Measurements from ENCODE around the gene HOOK1.
"Not testable (repeated sequence)": the region's sequence is repeated elsewhere in the genome, so short reads cannot be mapped to it uniquely, and the experiment has no call there.

HOOK1 gene

DNA sequence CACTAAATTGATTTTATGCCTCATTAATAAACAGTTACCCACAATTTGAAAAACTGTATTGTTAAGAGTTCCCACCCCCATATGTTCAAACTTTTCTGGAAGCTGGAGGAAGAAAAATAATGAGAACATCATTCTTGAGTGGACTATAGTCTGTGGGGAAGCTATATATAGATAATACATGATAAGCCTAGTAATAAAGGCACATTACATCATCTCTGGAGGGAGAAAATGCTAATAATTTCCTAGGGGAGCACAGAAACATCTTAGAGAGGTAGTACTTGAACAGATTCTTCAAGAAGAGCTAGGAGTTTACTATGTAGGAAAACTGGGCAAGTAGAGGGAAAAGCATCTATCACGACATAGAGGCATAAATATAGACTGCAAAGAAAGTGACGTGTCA is 92.2 kb downstream of the HOOK1 start:
- peaks cover 5% of the 10 kb centered on the region for H3K27me3 ChIP-seq (ENCODE audit: insufficient read depth, poor library complexity, severe bottlenecking)
- no peak overlapping the region for H3K4me3 ChIP-seq (replicated peaks; ENCODE audit: insufficient read depth, low read length)
- TF ChIP-seq POLR2AphosphoS5 (IDR thresholded peaks at IDR 0.05; ENCODE audit: low read depth) (no peak), SPI1 (IDR thresholded peaks at IDR 0.05; ENCODE audit: borderline replicate concordance, low read depth) (no peak), GABPA (IDR thresholded peaks at IDR 0.05; ENCODE audit: low read depth) (no peak)
- TF ChIP-seq, protein P1, sequence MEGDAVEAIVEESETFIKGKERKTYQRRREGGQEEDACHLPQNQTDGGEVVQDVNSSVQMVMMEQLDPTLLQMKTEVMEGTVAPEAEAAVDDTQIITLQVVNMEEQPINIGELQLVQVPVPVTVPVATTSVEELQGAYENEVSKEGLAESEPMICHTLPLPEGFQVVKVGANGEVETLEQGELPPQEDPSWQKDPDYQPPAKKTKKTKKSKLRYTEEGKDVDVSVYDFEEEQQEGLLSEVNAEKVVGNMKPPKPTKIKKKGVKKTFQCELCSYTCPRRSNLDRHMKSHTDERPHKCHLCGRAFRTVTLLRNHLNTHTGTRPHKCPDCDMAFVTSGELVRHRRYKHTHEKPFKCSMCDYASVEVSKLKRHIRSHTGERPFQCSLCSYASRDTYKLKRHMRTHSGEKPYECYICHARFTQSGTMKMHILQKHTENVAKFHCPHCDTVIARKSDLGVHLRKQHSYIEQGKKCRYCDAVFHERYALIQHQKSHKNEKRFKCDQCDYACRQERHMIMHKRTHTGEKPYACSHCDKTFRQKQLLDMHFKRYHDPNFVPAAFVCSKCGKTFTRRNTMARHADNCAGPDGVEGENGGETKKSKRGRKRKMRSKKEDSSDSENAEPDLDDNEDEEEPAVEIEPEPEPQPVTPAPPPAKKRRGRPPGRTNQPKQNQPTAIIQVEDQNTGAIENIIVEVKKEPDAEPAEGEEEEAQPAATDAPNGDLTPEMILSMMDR (IDR thresholded peaks at IDR 0.05; ENCODE audit: insufficient read depth, low read length): no peak
- TF ChIP-seq, protein P2, sequence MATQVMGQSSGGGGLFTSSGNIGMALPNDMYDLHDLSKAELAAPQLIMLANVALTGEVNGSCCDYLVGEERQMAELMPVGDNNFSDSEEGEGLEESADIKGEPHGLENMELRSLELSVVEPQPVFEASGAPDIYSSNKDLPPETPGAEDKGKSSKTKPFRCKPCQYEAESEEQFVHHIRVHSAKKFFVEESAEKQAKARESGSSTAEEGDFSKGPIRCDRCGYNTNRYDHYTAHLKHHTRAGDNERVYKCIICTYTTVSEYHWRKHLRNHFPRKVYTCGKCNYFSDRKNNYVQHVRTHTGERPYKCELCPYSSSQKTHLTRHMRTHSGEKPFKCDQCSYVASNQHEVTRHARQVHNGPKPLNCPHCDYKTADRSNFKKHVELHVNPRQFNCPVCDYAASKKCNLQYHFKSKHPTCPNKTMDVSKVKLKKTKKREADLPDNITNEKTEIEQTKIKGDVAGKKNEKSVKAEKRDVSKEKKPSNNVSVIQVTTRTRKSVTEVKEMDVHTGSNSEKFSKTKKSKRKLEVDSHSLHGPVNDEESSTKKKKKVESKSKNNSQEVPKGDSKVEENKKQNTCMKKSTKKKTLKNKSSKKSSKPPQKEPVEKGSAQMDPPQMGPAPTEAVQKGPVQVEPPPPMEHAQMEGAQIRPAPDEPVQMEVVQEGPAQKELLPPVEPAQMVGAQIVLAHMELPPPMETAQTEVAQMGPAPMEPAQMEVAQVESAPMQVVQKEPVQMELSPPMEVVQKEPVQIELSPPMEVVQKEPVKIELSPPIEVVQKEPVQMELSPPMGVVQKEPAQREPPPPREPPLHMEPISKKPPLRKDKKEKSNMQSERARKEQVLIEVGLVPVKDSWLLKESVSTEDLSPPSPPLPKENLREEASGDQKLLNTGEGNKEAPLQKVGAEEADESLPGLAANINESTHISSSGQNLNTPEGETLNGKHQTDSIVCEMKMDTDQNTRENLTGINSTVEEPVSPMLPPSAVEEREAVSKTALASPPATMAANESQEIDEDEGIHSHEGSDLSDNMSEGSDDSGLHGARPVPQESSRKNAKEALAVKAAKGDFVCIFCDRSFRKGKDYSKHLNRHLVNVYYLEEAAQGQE (IDR thresholded peaks at IDR 0.05; ENCODE audit: insufficient replicate concordance, low read depth): no peak
- H3K27ac ChIP-seq (replicated peaks): no peak overlapping the region
- DNase-seq (ENCODE audit: low read depth in 1 of 2, low spot score in 1 of 2): no peak

DNA sequence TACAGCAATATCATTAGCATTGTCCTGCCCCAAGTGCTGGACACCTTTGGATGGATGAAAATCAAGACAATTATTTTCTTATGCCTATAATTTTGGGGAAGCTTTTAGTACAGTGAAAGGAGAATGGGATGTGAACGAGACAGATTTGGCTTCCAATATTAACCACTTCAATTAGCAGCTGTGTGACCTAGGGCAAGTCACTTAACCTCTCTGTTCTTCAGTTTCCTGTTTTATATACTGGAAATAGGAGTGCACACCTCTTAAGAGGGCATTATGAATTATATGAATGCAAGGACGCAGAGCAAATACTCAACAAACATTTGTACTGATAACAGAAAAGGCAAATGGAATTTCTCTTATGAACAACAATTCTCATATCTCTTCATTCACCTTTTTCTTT is 93.3 kb downstream of the HOOK1 start:
- Histone ChIP-seq H3K4me3 (replicated peaks; ENCODE audit: insufficient read depth, low read length) (no peak overlapping the region), H3K27ac (replicated peaks) (no peak overlapping the region), H3K27me3 (ENCODE audit: insufficient read depth, poor library complexity, severe bottlenecking) (peaks cover 9% of the 10 kb centered on the region)
- TF ChIP-seq, protein P2 (IDR thresholded peaks at IDR 0.05; ENCODE audit: insufficient replicate concordance, low read depth): no peak
- TF ChIP-seq GABPA (IDR thresholded peaks at IDR 0.05; ENCODE audit: low read depth): no peak
- DNase-seq (ENCODE audit: low read depth in 1 of 2, low spot score in 1 of 2): no peak

DNA sequence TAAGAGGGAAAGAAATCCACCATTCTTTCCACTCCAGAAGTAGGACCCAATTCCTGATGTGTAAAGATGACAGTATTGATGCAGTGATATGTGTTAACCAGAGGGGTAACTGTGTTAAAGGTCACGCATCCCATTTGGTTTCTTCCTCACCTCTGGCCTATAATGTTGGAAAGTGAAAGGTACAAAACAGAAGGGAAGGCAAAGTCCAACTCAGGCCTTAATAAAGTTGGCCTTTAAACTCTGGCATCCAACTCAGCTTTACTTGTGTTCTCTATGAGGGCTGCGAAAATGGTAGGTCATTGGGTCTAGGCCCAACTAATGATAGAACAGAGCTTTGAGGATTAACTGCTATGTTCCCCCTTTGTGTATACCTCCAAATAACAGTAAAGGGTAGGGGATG is 93.9 kb downstream of the HOOK1 start:
- no peak for DNase-seq (ENCODE audit: low read depth in 1 of 2, low spot score in 1 of 2)
- H3K27me3 ChIP-seq (ENCODE audit: insufficient read depth, poor library complexity, severe bottlenecking): peaks cover 9% of the 10 kb centered on the region
- no peak for TF ChIP-seq SPI1 (IDR thresholded peaks at IDR 0.05; ENCODE audit: borderline replicate concordance, low read depth)
- TF ChIP-seq GABPA (IDR thresholded peaks at IDR 0.05; ENCODE audit: low read depth): no peak
- TF ChIP-seq, protein P2 (IDR thresholded peaks at IDR 0.05; ENCODE audit: insufficient replicate concordance, low read depth): no peak
- no peak for TF ChIP-seq POLR2AphosphoS5 (IDR thresholded peaks at IDR 0.05; ENCODE audit: low read depth)
- TF ChIP-seq, protein P1 (IDR thresholded peaks at IDR 0.05; ENCODE audit: insufficient read depth, low read length): no peak
- H3K4me3 ChIP-seq (replicated peaks; ENCODE audit: insufficient read depth, low read length): no peak overlapping the region
- H3K27ac ChIP-seq (replicated peaks): no peak overlapping the region

DNA sequence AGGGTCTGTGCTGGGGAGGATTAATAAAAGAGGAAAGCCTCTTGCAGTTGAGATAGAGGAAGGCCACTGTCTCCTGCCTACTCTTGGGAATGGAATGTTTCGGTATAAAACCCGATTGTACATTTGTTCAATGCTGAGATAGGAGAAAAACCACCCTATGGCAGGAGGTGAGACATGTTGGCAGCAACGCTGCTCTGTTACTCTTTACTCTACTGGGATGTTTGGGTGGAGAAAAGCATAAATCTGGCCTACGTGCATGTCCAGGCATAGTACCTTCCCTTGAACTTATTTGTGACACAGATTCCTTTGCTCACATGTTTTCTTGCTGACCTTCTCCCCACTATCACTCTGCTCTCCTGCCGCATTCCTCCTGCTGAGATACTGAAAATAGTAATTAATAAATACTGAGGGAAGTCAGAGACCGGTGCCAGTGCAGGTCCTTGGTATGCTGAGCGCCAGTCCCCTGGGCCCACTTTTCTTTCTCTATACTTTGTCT is 100.1 kb downstream of the HOOK1 start:
- H3K27ac ChIP-seq (replicated peaks); DNase-seq (ENCODE audit: low read depth in 1 of 2, low spot score in 1 of 2); H3K4me3 ChIP-seq (replicated peaks; ENCODE audit: insufficient read depth, low read length): not testable (repeated sequence)
- peaks cover 11% of the 10 kb centered on the region for H3K27me3 ChIP-seq (ENCODE audit: insufficient read depth, poor library complexity, severe bottlenecking)

Measured in HL-60 (cell line).